GM23338 (cell line): ENCODE data around the gene OR7G1. TPM values are rescaled to one million over a fixed set of nuclear protein-coding genes. Genes with fewer than 3 reads are reported as not detected.

ENCODE experiments used
- ATAC-seq: fragments of 200-7000 bp; cut with Tn5 transposase; 3 replicates; pipeline ENCODE4 v1.9.1; 2020
- DNase-seq: peaks from one replicate; pipeline ENCODE4 v3.0.0-alpha.2; 2015; ENCODE audit warnings: low spot score
- H2AFZ ChIP-seq: fragments of 200-600 bp; sonication (generic); 2 replicates; pipeline ENCODE4 v1.8.0; 2016; ENCODE audit warnings: antibody characterized with exemption, mild to moderate bottlenecking, moderate library complexity
- H3F3A ChIP-seq: fragments of 200-600 bp; sonication (generic); replicated peaks from 2 replicates; pipeline ENCODE4 v1.8.0; 2017; ENCODE audit warnings: antibody characterized with exemption, mixed run types, low read depth
- H3K27ac ChIP-seq: fragments of 200-600 bp; sonication (generic); 2 replicates; pipeline ENCODE4 v1.6.1; 2016; ENCODE audit warnings: low read depth
- H3K27me3 ChIP-seq: fragments of 200-600 bp; sonication (generic); 2 replicates; pipeline ENCODE4 v1.8.0; 2016; ENCODE audit warnings: mild to moderate bottlenecking, mixed run types, moderate library complexity; ENCODE audit not compliant: insufficient read depth
- H3K36me3 ChIP-seq: fragments of 200-600 bp; sonication (generic); 2 replicates; pipeline ENCODE4 v1.8.0; 2016; ENCODE audit warnings: mild to moderate bottlenecking; ENCODE audit not compliant: insufficient read depth
- H3K4me1 ChIP-seq: fragments of 200-600 bp; sonication (generic); 2 replicates; pipeline ENCODE4 v1.8.0; 2016; ENCODE audit warnings: mild to moderate bottlenecking, moderate library complexity; ENCODE audit not compliant: insufficient read depth
- H3K4me2 ChIP-seq: fragments of 200-600 bp; sonication (generic); 2 replicates; pipeline ENCODE4 v1.7.1; 2017; ENCODE audit warnings: mixed run types
- H3K4me3 ChIP-seq: fragments of 200-600 bp; sonication (generic); 2 replicates; pipeline ENCODE4 v1.6.1; 2016; ENCODE audit warnings: mixed run types
- H3K79me2 ChIP-seq: fragments of 200-600 bp; sonication (generic); replicated peaks from 2 replicates; pipeline ENCODE4 v1.8.0; 2017; ENCODE audit warnings: mild to moderate bottlenecking; ENCODE audit not compliant: insufficient read depth
- H3K9me2 ChIP-seq: fragments of 200-600 bp; sonication (generic); 2 replicates; pipeline ENCODE4 v1.8.0; 2017; ENCODE audit not compliant: insufficient read depth
- H4K20me1 ChIP-seq: fragments of 200-600 bp; sonication (generic); replicated peaks from 2 replicates; pipeline ENCODE4 v1.8.0; 2017; ENCODE audit warnings: mild to moderate bottlenecking; ENCODE audit not compliant: insufficient read depth
- H3K27ac Mint-ChIP-seq: 2 replicates; pipeline ENCODE4 v1.8.0; 2020; ENCODE audit warnings: inconsistent platforms, mild to moderate bottlenecking, moderate library complexity, mixed read lengths
- H3K27me3 Mint-ChIP-seq: 3 replicates; pipeline ENCODE4 v1.8.0; 2022; ENCODE audit warnings: low read depth, mild to moderate bottlenecking, moderate library complexity, mixed read lengths, inconsistent platforms; ENCODE audit not compliant: insufficient read depth, poor library complexity
- H3K36me3 Mint-ChIP-seq: 3 replicates; pipeline ENCODE4 v1.8.0; 2021; ENCODE audit warnings: low read depth, mild to moderate bottlenecking, inconsistent platforms, moderate library complexity, mixed read lengths
- H3K4me1 Mint-ChIP-seq: 3 replicates; pipeline ENCODE4 v1.8.0; 2020; ENCODE audit warnings: mild to moderate bottlenecking, inconsistent platforms, mixed read lengths
- H3K4me3 Mint-ChIP-seq: 3 replicates; pipeline ENCODE4 v1.8.0; 2021; ENCODE audit warnings: moderate library complexity, mild to moderate bottlenecking, inconsistent platforms, mixed read lengths
- H3K9me3 Mint-ChIP-seq: 3 replicates; pipeline ENCODE4 v1.8.0; 2020; ENCODE audit warnings: moderate library complexity, mild to moderate bottlenecking, inconsistent platforms, mixed read lengths
- CREB1 ChIP-seq: fragments of 250-450 bp; sonication (Bioruptor Pico); IDR thresholded peaks from 2 replicates; pipeline ENCODE4 v1.5.0; 2020; ENCODE audit warnings: low read depth, mild to moderate bottlenecking, moderate library complexity
- CTCF ChIP-seq, 2 experiments: fragments of 200-600 bp in 1 of 2; sonication (generic) in 1 of 2; conservative IDR thresholded peaks; 2 replicates each; pipeline versions ENCODE4 v1.5.1 to v1.6.1; 2016 to 2017; ENCODE audit warnings: antibody characterized with exemption in 2 of 2, low read depth in 2 of 2, mild to moderate bottlenecking in 2 of 2, moderate library complexity in 1 of 2
- ETS1 ChIP-seq: IDR thresholded peaks from 2 replicates; pipeline ENCODE4 v1.6.1; 2016; ENCODE audit warnings: antibody characterized with exemption
- EZH2 ChIP-seq: fragments of 200-600 bp; sonication (generic); IDR thresholded peaks from one replicate; pipeline ENCODE4 v1.8.0; 2017; ENCODE audit warnings: antibody characterized with exemption, mild to moderate bottlenecking, low read depth; ENCODE audit not compliant: unreplicated experiment
- EZH2phosphoT487 ChIP-seq: fragments of 200-600 bp; sonication (generic); IDR thresholded peaks from one replicate; pipeline ENCODE4 v1.8.1; 2018; ENCODE audit warnings: antibody characterized with exemption; ENCODE audit not compliant: unreplicated experiment
- JUNB ChIP-seq: IDR thresholded peaks from one replicate; pipeline ENCODE4 v1.6.1; 2016; ENCODE audit warnings: antibody characterized with exemption; ENCODE audit not compliant: unreplicated experiment
- NANOG ChIP-seq: IDR thresholded peaks from 2 replicates; pipeline ENCODE4 v1.6.1; 2016; ENCODE audit warnings: antibody characterized with exemption, borderline replicate concordance
- POLR2AphosphoS5 ChIP-seq: IDR thresholded peaks from 2 replicates; pipeline ENCODE4 v1.6.1; 2016; ENCODE audit warnings: antibody characterized with exemption, low read depth
- STAT1 ChIP-seq: IDR thresholded peaks from one replicate; pipeline ENCODE4 v1.6.1; 2016; ENCODE audit warnings: antibody characterized with exemption; ENCODE audit not compliant: unreplicated experiment
- ZNF114 ChIP-seq: fragments of 250-450 bp; sonication (Bioruptor Pico); IDR thresholded peaks from 2 replicates; pipeline ENCODE4 v1.5.0; 2020; ENCODE audit warnings: mild to moderate bottlenecking, moderate library complexity
- ZNF331 ChIP-seq: fragments of 250-450 bp; sonication (Bioruptor Pico); IDR thresholded peaks from 2 replicates; pipeline ENCODE4 v1.5.0; 2020; ENCODE audit warnings: low read depth, mild to moderate bottlenecking, moderate library complexity
- ZNF462 ChIP-seq: fragments of 250-450 bp; sonication (Bioruptor Pico); IDR thresholded peaks from 2 replicates; pipeline ENCODE4 v1.5.0; 2020; ENCODE audit warnings: mild to moderate bottlenecking, moderate library complexity
- polyA plus RNA-seq: library from polyadenylated mRNA; unstranded; fragments of >200 nt; fragmentation: Nextera tagmentation; extraction: Ambion mirVana; gene quantifications from 2 replicates; pipeline ENCODE4 v1.2.1, GENCODE V29; 2016
- total RNA-seq: library from RNA; depleted of rRNA; stranded (reverse); fragments of >200 nt; shearing (Covaris generic); gene quantifications from 2 replicates; pipeline ENCODE4 v1.2.3, GENCODE V29; 2014

The OR7G1 gene
- total and polyA plus RNA-seq, 2 experiments from 2014 or later, result not detected

GRCh38 chr19:9076901-9077300, 38.7 kb downstream of the OR7G1 start:
- H3K4me2 ChIP-seq, result no peak overlapping the region
- DNase-seq, result no peak
- no peak overlapping the region for H3K4me3 ChIP-seq
- TF ChIP-seq ETS1 (no peak), JUNB (no peak), POLR2AphosphoS5 (no peak), ZNF114 (no peak), STAT1 (no peak), NANOG (no peak), EZH2phosphoT487 (no peak), EZH2 (no peak), ZNF331 (CRISPR knock-in tag) (no peak), CREB1 (CRISPR knock-in tag) (no peak), CTCF (conservative IDR thresholded peaks at IDR 0.05; ENCODE audit: low read depth in 2 of 2) (no peak)
- H3K9me2 ChIP-seq, result peaks cover 7% of the 10 kb centered on the region; the same call in 1 of the 2 replicates
- no peaks in the 10 kb centered on the region; the same call in 1 of the 2 replicates for H3F3A ChIP-seq
- H3K27me3 ChIP-seq, result no peaks in the 10 kb centered on the region
- H3K27ac ChIP-seq, result no peak overlapping the region
- H3K79me2 ChIP-seq, result no peaks in the 10 kb centered on the region
- H3K36me3 ChIP-seq, result no peaks in the 10 kb centered on the region
- no peaks in the 10 kb centered on the region for H4K20me1 ChIP-seq
- Mint-ChIP-seq H3K27me3 (peaks cover 3% of the 10 kb centered on the region), H3K27ac (no peak overlapping the region), H3K4me3 (no peak overlapping the region), H3K36me3 (peaks cover 41% of the 10 kb centered on the region), H3K4me1 (no peaks in the 10 kb centered on the region), H3K9me3 (peaks cover 92% of the 10 kb centered on the region)
- H2AFZ ChIP-seq, result no peak overlapping the region
- H3K4me1 ChIP-seq, result peaks cover 19% of the 10 kb centered on the region
- no peak for ATAC-seq

- ATAC-seq (no peak), DNase-seq (peak; percentile 67)
- no peaks in the 10 kb centered on the region; the same call in 1 of the 2 replicates for H3F3A ChIP-seq
- H3K79me2 ChIP-seq, result no peaks in the 10 kb centered on the region
- no peaks in the 10 kb centered on the region for H3K4me1 Mint-ChIP-seq
- H3K9me2 ChIP-seq, result peaks cover 7% of the 10 kb centered on the region; the same call in 1 of the 2 replicates
- H3K27me3 ChIP-seq, result no peaks in the 10 kb centered on the region
- H3K4me3 Mint-ChIP-seq, result no peak overlapping the region
- no peak overlapping the region for H3K27ac Mint-ChIP-seq
- peak overlapping the region; percentile 55; the same call in 1 of the 2 replicates for H3K27ac ChIP-seq
- H3K4me1 ChIP-seq, result peaks cover 23% of the 10 kb centered on the region
- H3K4me2 ChIP-seq, result no peak overlapping the region
- H3K9me3 Mint-ChIP-seq, result peaks cover 96% of the 10 kb centered on the region
- H3K36me3 Mint-ChIP-seq, result peaks cover 43% of the 10 kb centered on the region
- peaks cover 3% of the 10 kb centered on the region for H3K27me3 Mint-ChIP-seq
- no peaks in the 10 kb centered on the region for H3K36me3 ChIP-seq
- no peak overlapping the region for H3K4me3 ChIP-seq
- H2AFZ ChIP-seq, result peak overlapping the region; percentile 97
- no peaks in the 10 kb centered on the region for H4K20me1 ChIP-seq
- TF ChIP-seq ZNF462 (CRISPR knock-in tag) (no peak), ZNF114 (no peak)
Observed at GRCh38 chr19:9075064-9075949, 40.3 kb downstream of the OR7G1 start.
